Right lobe of liver (tissue), 4 donors: ENCODE measurements around the gene PELI3.

Experiments used
- POLR2A ChIP-seq: fragments of 450-650 bp; IDR thresholded peaks from one replicate; pipeline ENCODE4 v1.6.1; 2017; ENCODE audit warnings: antibody characterized with exemption, mild to moderate bottlenecking
- TF ChIP-seq, protein P1 (sequence below), 4 donors: fragments of 200-600 bp in 3 of 4; fragments of 450-650 bp in 1 of 4; IDR thresholded peaks; one replicate each; pipeline versions ENCODE4 v1.5.1 to v1.8.0; 2016 to 2022; ENCODE audit warnings: antibody characterized with exemption in 4 of 4, mild to moderate bottlenecking in 2 of 4
- donor health status: DM: no; HTN: no; CAD: no.
- donor health status: DM: no; HTN: no; CAD: no.
- donor health status: DM: no; HTN: yes; CAD: no.

DNA sequence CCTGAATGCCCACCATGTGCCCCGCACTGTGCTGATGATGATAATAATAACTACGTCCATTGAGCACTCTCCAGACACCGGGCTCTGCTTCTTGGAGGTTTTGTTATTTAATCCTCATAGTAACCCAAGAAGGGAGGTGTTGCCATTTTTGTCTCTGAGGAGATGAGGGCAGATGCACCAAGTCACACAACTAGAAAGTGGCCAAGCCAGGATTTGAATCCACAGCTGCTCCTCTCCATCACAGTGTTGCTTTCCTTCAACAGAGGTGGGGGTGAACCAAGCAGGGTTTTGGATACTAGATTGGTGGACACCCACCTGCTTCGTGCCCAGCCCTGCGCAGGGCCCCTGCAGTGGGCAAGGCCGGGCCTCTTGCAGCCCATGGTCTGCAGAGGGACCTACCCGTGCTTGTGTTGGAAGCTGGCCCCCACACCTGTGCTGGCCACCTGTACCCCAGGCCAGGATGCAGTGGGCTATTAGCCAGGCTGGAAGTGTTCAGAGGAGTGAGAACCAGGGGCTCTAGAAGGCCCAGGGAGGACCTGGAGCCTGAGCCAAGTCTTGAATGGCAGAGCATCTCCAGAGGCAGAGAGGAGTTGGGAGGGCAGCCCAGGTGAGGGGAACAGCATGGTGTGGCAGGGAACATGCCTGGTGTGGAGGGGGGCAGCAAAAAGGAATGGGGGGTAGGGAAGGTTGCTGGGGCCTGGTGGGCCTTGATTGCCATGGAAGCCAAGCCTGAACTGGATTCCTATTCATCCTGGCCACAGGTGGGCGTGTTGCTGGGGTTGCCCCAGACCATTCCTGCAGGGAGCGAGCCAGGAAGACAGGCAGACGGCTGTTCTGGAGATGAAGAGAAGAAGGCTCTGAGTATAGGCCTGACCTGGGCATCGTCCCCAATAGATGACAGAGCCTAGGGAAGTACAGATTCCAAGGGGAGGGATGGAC, 10.8 kb downstream of the PELI3 start:
- TF ChIP-seq, protein P1, sequence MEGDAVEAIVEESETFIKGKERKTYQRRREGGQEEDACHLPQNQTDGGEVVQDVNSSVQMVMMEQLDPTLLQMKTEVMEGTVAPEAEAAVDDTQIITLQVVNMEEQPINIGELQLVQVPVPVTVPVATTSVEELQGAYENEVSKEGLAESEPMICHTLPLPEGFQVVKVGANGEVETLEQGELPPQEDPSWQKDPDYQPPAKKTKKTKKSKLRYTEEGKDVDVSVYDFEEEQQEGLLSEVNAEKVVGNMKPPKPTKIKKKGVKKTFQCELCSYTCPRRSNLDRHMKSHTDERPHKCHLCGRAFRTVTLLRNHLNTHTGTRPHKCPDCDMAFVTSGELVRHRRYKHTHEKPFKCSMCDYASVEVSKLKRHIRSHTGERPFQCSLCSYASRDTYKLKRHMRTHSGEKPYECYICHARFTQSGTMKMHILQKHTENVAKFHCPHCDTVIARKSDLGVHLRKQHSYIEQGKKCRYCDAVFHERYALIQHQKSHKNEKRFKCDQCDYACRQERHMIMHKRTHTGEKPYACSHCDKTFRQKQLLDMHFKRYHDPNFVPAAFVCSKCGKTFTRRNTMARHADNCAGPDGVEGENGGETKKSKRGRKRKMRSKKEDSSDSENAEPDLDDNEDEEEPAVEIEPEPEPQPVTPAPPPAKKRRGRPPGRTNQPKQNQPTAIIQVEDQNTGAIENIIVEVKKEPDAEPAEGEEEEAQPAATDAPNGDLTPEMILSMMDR (IDR thresholded peaks at IDR 0.05), result no peak
- TF ChIP-seq POLR2A, result no peak
